Measurements from ENCODE around the gene C1S. TPM values are rescaled to one million over a fixed set of nuclear protein-coding genes. Genes with fewer than 3 reads are reported as not detected.

The C1S gene
- total RNA-seq, 4 donors from 2014 or later = 415 to 1,129 (median 638) TPM

- H3K27me3 ChIP-seq = no peaks in the 10 kb centered on the region
- H3K4me3 ChIP-seq = no peak overlapping the region
- 87 to 88% methylated on average over 5 of the region's 5 CpGs for WGBS, 2 donors
- TF ChIP-seq CTCF (IDR thresholded peaks at IDR 0.05) (no peak), EP300 (IDR thresholded peaks at IDR 0.05) (no peak), POLR2A (IDR thresholded peaks at IDR 0.05) (no peak)
- peaks cover 0 to 7% (median 0%) of the 10 kb centered on the region in 4 donors for H3K9me3 ChIP-seq
- no peak for DNase-seq (ENCODE audit: low spot score in 2 of 2)
- H3K4me1 ChIP-seq = peaks cover 0 to 56% (median 12%) of the 10 kb centered on the region in 4 donors
- H3K27ac ChIP-seq = peak overlapping the region in 1 of 4 donors; percentile 94
- H3K36me3 ChIP-seq = peaks cover 0 to 20% (median 2%) of the 10 kb centered on the region in 3 donors
These were observed 50.1 kb downstream of the C1S start for GRCh38 chr12:7110661-7111060.

GRCh38 chr12:7112041-7112440, 51.5 kb downstream of the C1S start:
- Histone ChIP-seq H3K4me3 (no peak overlapping the region), H3K36me3 (peaks cover 0 to 24% (median 4%) of the 10 kb centered on the region in 3 donors), H3K9me3 (no peaks in the 10 kb centered on the region), H3K27me3 (no peaks in the 10 kb centered on the region), H3K27ac (peak overlapping the region in 2 of 4 donors; percentile 50 to 72), H3K4me1 (peaks cover 0 to 47% (median 10%) of the 10 kb centered on the region in 4 donors)
- TF ChIP-seq CTCF (IDR thresholded peaks at IDR 0.05) (no peak), EP300 (IDR thresholded peaks at IDR 0.05) (no peak), POLR2A (IDR thresholded peaks at IDR 0.05) (no peak)
- 58 to 62% methylated on average over 4 of the region's 4 CpGs for WGBS, 2 donors
- DNase-seq (ENCODE audit: low spot score in 2 of 2) = no peak

GRCh38 chr12:7113389-7113871, 52.9 kb downstream of the C1S start:
- H3K9me3 ChIP-seq = no peaks in the 10 kb centered on the region
- H3K27me3 ChIP-seq = no peaks in the 10 kb centered on the region
- WGBS, 2 donors = 43 to 45% methylated on average over 5 of the region's 5 CpGs
- peaks cover 0 to 38% (median 8%) of the 10 kb centered on the region in 4 donors for H3K4me1 ChIP-seq
- peaks cover 0 to 37% (median 4%) of the 10 kb centered on the region in 3 donors for H3K36me3 ChIP-seq
- DNase-seq (ENCODE audit: low spot score in 2 of 2) = no peak
- peak overlapping the region in 2 of 4 donors; percentile 36 to 72 for H3K27ac ChIP-seq
- TF ChIP-seq EP300 (IDR thresholded peaks at IDR 0.05) = peak in 1 of 2 donors; percentile 8
- peak; percentile 78 to 89 (median 83) for TF ChIP-seq CTCF (IDR thresholded peaks at IDR 0.05)
- TF ChIP-seq POLR2A (IDR thresholded peaks at IDR 0.05) = no peak
- no peak overlapping the region for H3K4me3 ChIP-seq

GRCh38 chr12:7114008-7114407, 53.5 kb downstream of the C1S start:
- DNase-seq (ENCODE audit: low spot score in 2 of 2) = no peak
- peaks cover 0 to 37% (median 4%) of the 10 kb centered on the region in 3 donors for H3K36me3 ChIP-seq
- peak overlapping the region in 1 of 4 donors; percentile 72 for H3K27ac ChIP-seq
- H3K9me3 ChIP-seq = no peaks in the 10 kb centered on the region
- H3K4me1 ChIP-seq = peaks cover 0 to 38% (median 8%) of the 10 kb centered on the region in 4 donors
- H3K4me3 ChIP-seq = no peak overlapping the region
- no peak for TF ChIP-seq CTCF (IDR thresholded peaks at IDR 0.05)
- TF ChIP-seq EP300 (IDR thresholded peaks at IDR 0.05) = no peak
- no peaks in the 10 kb centered on the region for H3K27me3 ChIP-seq
- 85 to 87% methylated on average over 11 of the region's 11 CpGs for WGBS, 2 donors

- peaks cover 0 to 37% (median 4%) of the 10 kb centered on the region in 3 donors for H3K36me3 ChIP-seq
- H3K27me3 ChIP-seq = no peaks in the 10 kb centered on the region
- no peaks in the 10 kb centered on the region for H3K9me3 ChIP-seq
- no peak for TF ChIP-seq CTCF (IDR thresholded peaks at IDR 0.05)
- no peak for TF ChIP-seq POLR2A (IDR thresholded peaks at IDR 0.05)
- TF ChIP-seq EP300 (IDR thresholded peaks at IDR 0.05) = no peak
- H3K4me3 ChIP-seq = no peak overlapping the region
- WGBS, 2 donors = 87% methylated on average over 6 of the region's 6 CpGs
- no peak for DNase-seq (ENCODE audit: low spot score in 2 of 2)
- H3K4me1 ChIP-seq = peaks cover 0 to 31% (median 4%) of the 10 kb centered on the region in 4 donors
- H3K27ac ChIP-seq = no peak overlapping the region
These were observed 54.3 kb downstream of the C1S start for GRCh38 chr12:7114851-7115250.

Measured in tibial nerve (tissue), 4 donors.